Stimulated activated CD4-positive, alpha-beta T cell treated with anti-CD3 and anti-CD28 coated beads, Interleukin-12 subunit alpha, Interleukin-12 subunit beta, amount 100 ng/mL, for 24 hours (primary cell): ENCODE measurements around the gene FMNL2.
"Not testable (repeated sequence)": the region's sequence is repeated elsewhere in the genome, so short reads cannot be mapped to it uniquely, and the experiment has no call there.

Source experiments
- DNase-seq, 2 experiments: peaks; one replicate each; pipeline ENCODE4 v3.0.0-alpha.2; 2020; ENCODE audit warnings: low read depth in 2 of 2

Gene FMNL2

DNA sequence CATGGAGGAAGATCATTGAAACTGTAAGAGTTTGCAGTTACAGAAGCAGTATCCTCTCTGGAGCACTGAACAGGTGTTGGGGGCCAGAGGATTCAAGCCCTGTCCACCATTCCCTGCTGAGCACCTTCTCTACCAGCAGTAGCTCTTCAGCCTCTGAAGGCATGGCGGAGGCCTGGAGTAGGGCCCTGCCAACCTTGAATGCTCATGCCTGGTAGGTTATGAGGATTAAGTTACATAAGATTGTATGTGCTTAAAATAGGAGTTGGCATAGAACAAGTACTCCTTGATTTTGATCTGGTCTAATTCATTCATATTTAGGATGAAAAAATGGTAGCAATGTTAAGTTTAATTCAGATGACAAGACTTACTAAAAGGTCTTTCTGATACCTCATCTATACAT, 40.2 kb downstream of the FMNL2 start:
- DNase-seq, result no peak

GRCh38 chr2:152376385-152376784, 41.4 kb downstream of the FMNL2 start:
- no peak for DNase-seq

DNA sequence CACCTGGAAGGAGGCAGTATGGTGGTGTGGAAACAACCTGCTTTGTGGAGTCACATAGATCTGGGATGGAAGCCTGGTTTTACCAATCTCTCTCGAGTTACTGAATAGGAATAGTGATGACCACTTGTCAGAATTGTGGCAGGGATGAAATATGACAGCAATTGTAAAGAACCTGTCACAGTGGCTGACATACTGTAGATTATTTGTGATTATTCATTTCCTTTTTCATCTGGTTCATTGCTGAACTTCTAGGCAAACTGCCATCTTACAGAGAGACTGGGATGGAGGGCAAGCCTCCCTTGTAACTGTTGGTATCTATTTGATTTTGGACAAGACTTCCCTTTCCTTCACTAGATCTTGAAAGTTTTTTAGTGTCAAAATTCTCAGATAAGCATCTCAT, 42.0 kb downstream of the FMNL2 start:
- DNase-seq, result no peak

GRCh38 chr2:152379089-152379488, 44.1 kb downstream of the FMNL2 start:
- DNase-seq, result no peak

GRCh38 chr2:152380261-152381055, 45.5 kb downstream of the FMNL2 start:
- no peak for DNase-seq

GRCh38 chr2:152383702-152384101, 48.7 kb downstream of the FMNL2 start:
- DNase-seq, result no peak

GRCh38 chr2:152384992-152385391, 50.0 kb downstream of the FMNL2 start:
- no peak for DNase-seq

GRCh38 chr2:152385650-152386049, 50.7 kb downstream of the FMNL2 start:
- DNase-seq, result no peak

GRCh38 chr2:152386266-152386665, 51.3 kb downstream of the FMNL2 start:
- no peak for DNase-seq

- DNase-seq, result no peak
These were observed 52.1 kb downstream of the FMNL2 start for GRCh38 chr2:152387041-152387440.

DNA sequence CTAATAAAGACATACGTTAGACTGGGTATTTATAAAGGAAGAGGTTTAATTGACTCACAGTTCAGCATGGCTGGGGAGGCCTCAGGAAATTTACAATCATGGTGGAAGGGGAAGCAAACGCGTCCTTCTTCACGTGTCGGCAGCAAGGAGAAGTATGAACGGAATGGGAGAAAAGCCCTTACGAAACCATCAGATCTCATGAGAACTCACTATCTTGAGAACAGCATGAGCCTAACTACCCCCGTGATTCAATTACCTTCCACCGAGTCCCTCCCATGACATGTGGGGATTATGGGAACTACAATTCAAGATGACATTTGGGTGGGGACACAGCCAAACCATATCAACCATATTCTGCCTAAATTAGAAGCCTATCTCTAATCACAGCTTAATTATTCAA, 53.3 kb downstream of the FMNL2 start:
- not testable (repeated sequence) for DNase-seq

- DNase-seq, result no peak
These were observed 54.5 kb downstream of the FMNL2 start for GRCh38 chr2:152389483-152389882.

DNA sequence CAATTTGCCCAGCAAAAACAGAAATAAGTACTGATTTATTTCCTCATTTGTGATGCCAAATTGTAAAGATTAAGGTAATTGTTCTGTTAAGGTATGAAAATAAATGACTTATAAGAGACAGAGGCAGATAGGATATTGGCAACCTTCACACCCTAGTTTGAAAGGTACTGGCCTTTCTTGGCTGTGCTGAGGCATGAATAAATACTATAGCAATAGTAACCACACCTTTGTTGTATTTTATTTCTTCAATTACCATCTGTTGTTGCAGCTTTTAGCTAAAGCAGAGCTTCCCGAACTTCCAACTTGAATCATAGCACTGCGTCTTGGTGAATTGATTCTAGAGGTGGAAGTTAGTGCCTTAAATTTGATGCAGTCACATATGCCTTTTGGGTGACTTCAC, 55.9 kb downstream of the FMNL2 start:
- DNase-seq, result no peak

DNA sequence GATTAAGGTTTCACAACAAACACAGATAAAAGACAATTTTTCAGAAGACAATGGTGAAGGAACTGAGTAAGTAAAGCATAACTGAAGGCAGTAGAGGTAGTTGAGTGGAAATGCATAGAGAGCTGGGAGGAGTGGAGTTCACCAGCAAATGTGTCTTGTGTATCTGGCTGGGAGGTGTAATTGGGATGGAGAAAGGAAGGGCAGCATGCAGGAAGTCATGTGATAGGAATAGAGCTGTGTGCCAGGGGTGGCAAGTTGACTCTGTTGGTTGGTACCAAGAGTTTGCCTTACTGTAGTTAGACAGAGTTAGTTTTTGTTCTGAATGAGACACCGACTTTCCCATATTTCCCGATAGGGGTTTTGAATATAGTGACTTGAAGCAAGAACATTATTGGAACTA, 56.3 kb downstream of the FMNL2 start:
- DNase-seq, result no peak

DNA sequence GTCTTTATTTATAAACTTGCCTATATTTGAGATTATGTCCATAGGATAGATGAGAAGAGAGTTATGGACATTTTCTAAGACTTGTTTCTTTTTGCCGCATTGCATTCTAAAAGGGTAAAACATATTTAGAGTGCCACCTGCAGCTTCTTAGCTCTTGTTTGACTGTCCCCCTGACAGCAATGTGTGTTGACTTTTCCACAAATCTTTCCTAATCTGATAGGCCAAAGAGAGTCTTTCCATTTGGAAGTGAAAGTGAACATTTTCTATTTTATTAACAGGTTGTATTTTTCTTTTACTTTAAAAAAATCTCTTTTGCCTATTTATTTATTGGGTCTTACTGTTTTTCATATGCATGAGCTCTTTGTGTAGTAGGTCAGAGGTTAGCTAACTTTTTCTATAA, 58.4 kb downstream of the FMNL2 start:
- no peak for DNase-seq

GRCh38 chr2:152394326-152394725, 59.4 kb downstream of the FMNL2 start:
- DNase-seq, result no peak

DNA sequence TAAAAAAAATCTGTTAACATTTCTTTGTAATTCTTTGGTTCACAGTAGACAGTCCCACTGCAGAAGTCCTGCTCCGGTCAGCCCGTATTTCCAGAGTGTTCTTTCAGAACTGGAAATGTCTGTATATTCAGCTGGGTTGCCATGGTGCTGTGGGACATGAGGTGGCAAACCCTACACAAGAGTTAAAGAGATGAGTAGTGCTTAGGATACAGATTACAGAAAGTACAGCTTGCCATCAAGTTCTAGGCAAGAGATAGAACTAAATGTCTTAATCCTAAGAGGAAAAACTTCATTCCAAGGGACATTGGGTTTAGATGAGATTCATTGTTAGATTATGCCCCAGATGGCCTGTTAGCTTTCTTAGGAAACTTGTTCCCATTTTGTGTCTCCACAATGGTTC, 60.1 kb downstream of the FMNL2 start:
- DNase-seq, result no peak

DNA sequence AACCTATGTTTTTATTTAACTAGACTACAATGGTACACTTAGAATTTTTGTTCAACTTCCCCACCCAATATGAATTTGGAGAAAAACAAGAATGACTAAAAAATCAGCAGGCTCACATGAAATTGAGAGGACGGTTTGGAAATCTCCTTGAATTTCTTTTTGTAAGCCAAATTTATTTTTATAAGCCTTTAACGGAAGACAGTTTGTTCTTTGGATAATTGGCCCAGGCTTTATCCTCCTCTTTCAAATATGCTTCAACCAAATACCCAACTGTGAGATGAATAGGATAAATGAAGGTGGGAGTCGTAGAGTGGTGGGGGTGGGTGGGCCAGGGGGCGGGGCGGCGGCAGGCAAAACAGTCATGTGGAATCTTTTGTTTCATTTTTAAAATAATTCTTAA, 60.6 kb downstream of the FMNL2 start:
- DNase-seq, result no peak

DNA sequence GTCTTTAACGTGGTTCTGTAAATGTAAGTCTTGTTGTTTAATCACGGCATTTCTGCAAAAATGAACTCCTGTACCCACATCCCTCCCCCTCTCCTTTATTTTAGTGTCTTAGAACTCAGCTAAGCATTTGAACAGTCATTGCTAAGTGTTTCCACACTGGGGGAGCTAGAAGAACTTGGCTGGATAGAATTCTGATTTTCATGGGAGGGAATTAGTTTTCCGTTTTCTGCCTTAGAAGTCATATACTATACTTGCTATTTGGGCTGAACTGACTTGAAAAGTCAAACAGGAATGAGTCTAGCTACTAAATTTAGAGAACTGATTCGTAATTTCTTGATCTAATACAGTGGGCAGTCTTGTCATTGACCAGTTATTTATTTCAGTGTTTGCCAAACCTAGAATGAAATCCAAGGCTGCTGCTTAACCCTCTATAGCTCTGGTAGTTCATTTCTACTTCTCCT, 61.1 kb downstream of the FMNL2 start:
- DNase-seq, result no peak

DNA sequence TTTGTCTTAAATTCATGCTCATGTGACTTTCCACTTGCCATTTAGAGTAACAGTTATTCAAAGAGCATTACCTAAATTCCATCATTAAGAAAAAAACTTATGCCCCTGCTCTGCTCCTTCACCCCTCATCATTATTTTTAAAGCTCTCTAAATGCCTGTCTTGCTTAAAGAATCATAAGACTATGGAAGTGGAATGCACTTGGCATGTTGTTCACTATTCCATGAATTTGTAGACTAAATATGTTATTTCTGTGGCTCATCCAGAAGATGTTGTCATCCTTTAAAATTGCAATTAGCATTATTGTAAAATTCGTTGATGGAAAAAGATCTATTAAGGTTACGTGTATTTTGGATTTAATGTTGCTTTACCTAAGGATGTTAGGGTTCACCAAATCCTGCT, 61.8 kb downstream of the FMNL2 start:
- no peak for DNase-seq

GRCh38 chr2:152399003-152399402, 64.0 kb downstream of the FMNL2 start:
- no peak for DNase-seq

- no peak for DNase-seq
These were observed 65.7 kb downstream of the FMNL2 start for GRCh38 chr2:152400607-152401214.
